GM19397 (cell line): ENCODE data around the gene NUDT8.
"Not testable (repeated sequence)": the region's sequence is repeated elsewhere in the genome, so short reads cannot be mapped to it uniquely, and the experiment has no call there.

Experiments
- ATAC-seq: cut with Tn5 transposase; IDR thresholded peaks from one replicate; pipeline ENCODE4 v1.9.1; 2021; ENCODE audit warnings: mild to moderate bottlenecking, moderate library complexity; ENCODE audit not compliant: unreplicated experiment

Gene NUDT8

DNA sequence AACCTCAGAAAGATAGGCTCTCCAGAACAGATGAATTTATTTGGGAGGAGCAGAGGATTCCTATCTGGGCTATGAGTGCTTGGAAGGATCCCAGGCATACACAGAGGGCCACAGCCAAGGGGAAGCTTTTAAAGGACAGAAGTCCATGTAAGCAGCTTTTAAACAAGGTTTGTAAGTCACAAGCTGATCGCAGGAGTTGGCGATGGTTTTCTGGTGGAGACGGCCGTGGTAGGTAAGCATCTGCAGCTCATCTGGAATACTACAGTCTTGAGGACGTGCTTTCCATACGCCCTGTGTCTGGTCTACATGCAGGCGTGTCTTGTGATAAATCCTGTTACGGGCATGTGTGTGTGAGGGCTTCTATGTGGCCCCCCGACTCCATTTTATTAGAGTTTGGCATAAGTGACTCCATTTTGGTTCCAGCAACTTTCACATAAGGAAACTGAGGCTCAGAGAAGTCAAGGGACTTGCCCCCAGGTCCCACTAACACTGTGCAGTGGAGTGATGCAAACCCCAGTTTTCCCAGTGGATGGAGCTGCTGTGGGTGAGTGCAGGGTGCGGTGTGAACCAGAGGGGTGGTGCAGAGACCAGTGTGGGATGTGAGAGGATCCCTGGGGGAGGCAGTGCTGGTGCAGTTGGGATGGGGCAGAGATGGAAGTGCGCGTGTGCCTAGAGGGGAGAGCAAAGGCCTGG lies 32.6 kb upstream of the NUDT8 start:
- no peak for ATAC-seq

DNA sequence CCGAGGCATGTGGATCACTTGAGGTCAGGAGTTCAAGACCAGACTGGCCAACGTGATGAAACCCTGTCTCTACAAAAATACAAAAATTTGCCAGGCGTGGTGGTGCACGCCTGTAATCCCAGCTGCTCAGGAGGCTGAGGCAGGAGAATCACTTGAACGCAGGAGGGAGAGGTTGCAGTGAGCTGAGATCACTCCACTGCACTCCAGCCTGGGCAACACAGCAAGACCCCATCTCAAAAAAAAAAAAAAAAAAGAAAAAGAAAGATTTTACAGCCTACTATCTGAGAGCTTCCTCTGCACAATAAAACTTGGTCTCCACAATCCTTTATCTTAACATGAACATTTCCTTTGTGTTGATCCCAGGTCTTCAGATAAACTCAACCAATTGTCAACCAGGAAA lies 31.0 kb upstream of the NUDT8 start:
- ATAC-seq: not testable (repeated sequence)

DNA sequence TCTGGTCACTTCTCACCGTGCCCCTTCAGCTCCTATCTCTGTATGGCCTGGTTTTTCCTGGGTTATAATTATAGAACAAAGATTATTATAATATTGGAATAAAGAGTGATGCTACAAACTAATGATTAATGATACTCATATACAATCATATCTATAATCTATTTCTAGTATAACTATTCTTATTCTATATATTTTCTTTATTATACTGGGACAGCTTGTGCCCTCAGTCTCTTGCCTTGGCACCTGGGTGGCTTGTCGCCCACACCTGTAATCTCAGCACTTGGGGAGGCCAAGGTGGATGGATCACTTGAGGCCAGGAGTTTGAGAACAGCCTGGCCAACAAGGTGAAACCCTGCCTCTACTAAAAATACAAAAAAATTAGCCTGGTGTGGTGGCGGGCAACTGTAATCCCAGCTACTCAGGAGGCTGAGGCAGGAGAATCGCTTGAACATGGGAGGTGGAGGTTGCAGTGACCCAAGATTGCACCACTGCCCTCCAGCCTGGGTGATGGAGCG lies 30.0 kb upstream of the NUDT8 start:
- ATAC-seq: not testable (repeated sequence)

DNA sequence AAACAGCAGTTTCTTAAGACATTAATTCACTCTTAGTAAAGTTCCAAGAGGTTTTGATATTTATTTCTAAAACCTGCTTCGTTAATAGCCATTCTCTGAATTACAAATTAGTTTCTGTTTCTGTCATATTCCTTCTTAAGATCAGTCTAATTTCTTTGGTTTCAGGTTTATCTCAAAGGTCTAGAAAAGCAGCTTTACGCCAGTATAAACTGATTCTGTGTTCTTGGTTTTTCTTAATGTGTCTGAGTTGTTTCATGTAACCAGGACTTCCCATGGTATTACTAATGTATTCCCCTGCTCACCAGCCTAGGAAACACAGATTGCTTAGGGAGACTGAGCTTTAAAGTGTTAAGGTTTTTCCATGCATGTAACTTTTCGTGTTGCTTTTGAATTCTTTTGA lies 27.6 kb upstream of the NUDT8 start:
- ATAC-seq: no peak

DNA sequence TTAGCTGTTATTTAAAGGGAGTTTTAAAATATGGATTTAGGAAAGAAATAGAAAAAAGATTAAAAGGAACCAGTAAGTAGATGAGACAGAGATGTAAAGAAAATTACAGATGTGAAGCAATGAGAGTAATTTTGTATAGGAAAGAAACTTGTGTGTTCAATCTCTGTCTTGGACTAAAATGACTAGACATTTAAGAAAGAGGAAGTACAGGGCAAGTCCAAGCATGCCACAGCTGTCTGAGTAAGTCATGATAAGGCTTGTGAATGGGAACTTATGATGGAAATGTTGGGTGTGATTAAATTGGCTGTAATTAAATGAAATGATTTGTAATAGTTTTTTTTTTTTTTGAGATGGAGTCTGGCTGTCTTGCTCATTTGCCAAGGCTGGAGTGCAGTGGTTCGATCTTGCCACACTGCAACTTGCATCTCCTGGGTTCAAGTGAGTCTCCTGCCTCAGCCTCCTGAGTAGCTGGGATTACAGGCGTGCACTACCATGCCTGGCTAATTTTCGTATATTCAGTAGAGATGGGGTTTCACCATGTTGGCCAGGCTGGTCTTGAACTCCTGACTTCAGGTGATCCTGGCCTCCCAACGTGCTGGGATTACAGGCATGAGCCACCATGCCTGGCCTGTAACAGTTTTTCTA lies 26.7 kb upstream of the NUDT8 start:
- ATAC-seq: no peak

DNA sequence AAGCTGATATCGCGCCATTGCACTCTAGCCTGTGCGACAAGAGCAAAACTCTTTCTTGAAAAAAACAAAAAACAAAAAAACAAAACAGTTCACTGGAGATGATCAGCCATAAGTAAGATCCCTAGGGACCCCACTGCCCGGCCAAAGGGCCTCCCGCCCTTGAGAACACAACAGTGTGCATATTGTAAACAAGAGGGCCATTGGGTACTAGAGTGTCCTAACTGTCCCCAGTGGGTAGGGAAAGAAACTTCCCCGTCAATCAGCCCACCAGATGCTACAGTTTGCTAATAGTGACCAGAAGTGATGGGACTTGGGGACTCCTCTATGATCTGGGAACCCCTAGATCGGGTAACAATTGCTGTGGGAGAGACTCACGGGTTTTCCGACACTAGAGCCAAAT lies 24.5 kb upstream of the NUDT8 start:
- ATAC-seq: no peak

DNA sequence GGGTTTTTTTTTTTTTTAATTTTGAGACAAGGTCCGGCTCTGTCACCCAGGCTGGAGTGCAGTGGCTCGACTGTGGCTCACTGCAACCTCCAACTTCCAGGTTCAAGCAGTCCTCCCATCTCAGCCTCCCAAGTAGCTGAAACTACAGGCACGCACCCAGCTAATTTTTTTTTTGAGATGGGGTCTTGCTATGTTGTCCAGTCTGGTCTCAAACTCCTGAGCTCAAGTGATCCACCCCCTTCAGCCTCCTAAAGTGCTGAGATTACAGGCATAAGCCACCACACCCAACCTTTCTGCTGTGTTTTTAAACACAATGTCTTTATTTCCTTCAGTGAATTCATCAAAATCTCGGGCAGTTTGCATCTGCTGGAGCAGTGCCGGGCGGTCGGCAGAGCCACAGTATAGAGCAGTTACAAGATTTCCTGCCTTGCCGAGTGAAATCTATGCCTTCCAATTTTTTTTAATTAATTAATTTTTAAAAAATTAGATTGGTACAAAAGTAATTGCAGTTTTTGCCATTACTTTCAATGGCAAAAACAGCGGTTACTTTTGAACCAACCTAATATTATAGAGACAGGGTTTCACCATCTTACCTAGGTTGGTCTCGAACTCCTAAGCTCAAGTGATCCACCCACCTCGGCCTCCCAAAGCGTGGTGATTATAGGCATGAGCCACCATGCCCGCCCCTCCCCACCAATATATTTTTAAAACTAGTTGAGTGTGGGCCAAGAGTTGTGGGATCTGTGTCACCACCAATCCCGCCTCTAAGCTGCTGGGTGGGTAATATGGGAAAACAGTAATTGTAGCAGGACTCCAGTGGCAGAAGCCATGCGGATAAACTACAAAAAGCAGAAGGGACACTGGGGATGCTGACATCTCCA lies 23.5 kb upstream of the NUDT8 start:
- no peak for ATAC-seq

DNA sequence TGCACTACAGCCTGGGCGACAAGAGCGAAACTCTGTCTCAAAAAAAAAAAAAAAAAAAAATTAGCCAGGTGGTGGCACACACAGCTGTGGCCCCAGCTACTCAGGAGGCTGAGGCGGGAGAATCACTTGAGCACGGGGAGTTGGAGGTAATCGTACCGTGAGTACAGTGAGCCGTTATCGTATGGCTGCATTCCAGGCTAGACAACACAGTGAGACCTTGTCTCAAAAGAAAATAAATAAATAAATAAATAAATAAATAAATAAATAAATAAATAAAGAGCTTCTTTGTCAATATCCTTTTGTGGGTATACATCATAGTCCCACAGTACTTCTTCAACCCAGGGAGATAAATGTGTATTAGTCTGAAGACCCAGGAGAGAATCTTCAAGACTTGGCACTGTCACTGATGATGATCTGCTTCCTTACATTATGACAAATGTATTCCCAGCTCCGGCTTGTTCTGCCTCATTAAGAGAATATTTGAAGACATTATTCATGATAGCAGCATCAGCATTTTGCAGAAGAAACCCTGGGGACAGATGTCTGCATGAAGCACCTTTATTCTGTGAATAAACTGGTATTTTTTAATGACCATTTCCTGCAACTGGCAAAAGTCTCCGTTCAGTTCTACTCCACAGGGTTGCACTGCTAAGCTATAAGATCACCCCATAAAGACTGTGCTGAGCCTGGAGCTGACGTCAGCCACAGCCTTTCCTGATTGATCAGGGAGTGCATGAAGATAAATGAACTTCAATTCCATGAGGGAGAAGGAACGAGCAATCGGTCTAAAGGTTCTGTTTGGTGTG lies 22.4 kb upstream of the NUDT8 start:
- ATAC-seq: no peak

DNA sequence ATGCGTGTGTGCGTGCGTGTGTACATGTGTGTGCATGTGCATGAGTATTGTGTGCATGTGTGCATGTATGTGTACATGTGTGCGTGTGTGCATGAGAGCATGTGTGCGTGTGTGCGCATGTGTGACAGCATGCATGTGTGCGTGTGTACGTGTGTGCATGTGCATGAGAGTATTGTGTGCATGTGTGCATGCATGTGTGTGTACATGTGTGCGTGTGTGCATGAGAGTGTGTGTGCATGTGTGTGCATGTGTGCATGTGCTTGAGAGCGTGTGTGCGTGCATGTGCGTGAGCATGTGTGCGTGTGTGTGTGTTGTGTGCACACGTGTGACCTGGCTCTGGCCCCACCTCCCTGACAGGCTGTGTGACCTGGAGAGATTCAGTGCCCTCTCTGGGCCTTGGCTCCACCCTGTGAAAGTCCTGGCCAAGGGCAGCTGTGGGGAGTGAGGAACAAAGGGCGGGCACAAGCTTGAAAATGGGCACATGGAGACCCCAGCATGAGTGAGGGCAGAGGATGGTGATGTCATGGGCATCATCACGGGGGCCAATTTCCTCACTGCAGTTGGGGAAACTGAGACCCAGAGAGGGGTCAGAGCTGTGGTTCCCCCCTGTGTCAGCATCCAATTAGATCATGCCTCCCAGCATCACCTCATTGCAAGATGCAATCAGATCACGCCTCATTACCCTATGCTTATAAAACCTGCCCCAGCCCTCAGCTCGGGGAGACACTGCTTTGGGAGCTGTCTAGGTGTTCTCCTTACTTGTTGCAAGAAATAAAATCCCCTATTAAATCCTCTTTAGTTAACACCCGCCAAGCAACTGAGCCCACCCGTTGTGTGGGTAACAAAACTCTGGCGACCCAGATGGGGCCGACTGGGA lies 20.1 kb upstream of the NUDT8 start:
- no peak for ATAC-seq

DNA sequence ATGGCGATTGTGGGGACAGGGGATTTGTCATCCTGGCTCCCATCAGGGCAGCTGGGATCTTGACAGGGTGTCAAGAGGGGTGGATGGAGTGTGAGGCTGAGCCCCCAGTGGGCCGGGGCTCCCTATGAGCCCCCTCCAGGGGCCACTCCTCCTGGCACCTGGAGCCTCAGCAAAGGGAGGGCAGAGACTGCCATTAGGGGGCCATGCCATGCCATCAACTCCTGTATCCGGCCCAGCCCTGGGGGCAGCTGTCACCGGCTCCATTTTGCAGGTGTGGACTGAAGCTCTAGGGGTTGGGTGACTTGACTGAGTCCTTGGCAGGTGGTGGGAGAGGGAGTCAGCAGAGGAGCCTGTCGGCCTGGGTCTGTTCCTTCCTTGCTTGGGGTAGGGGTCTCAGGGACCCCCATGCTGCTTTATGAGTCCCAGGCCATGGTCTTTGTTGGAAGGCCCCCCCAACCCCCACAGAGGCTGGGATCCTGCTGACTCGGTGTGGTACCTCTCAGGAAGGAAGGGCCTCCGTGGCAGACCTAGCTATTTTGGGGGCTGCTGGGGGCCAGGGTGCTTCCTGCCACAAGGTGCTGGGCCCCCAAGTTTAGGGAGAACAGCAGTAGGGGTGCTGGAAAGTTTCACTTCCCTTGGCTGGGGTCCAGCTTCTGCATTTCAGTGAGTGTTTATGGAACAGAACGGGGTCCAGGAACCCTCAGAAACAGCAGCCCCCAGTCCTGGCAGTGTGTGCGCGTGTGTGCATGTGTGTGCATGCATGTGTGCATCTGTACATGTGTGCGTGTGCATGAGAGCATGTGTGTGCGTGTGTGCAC lies 19.3 kb upstream of the NUDT8 start:
- ATAC-seq: no peak

DNA sequence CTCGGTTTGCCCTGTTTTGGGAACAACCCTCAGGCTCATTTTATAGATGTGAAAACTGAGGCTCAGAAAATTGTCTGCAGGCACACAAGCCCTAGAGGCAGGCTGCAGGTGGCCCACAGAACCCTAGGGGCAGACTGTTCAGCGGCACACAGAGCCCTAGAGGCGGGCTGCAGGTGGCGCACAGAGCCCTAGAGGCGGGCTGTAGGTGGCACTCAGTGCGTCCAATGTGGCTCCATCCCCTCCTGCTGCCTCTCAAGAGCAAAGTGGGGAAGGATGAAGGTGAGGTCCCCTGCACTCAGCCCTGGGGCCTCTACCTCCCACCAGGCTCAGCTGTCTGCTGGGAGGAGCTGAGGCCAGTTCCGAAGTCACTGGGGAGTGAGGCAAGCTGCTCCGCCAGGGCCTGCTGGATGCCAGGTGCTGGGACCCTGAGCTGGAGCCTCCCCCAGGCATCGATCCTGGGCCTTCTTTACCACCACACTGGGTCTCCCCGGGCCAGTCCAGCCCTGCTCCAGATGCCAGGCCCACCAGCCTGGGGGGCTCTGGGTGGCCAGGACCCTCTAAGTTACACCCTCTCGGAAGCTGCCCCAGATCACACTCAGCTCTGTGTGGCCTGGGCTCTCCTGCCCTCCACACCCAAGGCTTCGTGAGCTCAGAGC lies 18.5 kb upstream of the NUDT8 start:
- ATAC-seq: no peak

DNA sequence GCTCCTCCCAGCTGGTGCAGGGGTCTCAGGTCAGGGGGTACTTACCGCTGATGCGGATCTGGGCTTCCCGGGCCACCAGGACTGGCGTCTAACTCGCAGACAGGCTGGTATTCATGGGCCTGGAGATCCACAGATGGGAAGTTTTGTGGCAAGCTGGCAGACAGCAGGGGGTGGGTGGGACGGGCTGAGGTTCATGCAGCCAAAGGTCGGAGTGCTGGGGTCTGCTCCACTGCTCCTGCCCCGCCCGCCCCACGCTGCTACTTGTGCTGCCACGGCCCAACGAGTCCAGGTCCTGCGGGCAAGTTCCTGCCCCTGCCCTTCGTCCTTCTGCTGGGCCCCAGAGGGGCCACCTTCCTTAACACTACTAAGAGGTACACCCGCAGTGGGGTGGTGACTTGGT lies 17.7 kb upstream of the NUDT8 start:
- ATAC-seq: no peak

DNA sequence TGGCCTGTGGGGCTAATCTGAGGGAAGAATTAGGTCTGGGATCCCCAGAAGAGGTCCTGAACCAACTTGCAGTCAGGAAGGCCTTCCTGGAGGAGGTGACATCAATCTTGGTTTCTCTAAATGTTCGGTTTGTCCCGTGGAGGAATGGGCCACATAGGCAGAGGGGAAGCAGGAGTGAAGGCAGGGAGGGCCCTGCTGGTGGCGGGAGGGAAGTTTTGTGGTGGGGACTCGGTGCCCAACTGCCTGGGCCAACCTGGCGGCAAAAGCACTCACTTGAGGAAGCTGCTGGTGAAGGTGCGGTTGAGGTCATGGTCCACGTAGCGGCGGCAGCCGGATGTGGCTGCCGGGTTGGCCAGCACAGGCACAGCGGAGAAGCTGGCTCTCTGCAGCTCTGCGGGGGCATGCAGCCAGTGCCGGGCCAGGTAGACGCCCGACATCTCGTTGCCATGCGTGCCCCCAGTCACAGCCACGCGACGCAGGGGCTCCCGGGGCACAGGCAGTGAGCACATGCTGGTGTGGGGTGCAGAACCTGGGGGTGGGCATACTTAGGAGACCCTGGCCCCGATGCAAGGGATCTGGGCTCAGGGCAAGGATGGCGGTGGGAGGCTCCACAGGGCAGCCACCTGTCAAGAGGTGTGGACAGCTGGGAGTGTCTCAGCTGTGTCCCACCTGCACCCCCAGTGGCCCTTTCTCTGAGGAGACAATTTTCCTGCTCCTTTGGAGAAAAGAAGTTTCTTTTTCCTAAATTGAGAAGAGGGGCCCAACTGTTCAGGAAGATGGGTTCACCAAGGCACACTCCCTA lies 17.0 kb upstream of the NUDT8 start:
- no peak for ATAC-seq

DNA sequence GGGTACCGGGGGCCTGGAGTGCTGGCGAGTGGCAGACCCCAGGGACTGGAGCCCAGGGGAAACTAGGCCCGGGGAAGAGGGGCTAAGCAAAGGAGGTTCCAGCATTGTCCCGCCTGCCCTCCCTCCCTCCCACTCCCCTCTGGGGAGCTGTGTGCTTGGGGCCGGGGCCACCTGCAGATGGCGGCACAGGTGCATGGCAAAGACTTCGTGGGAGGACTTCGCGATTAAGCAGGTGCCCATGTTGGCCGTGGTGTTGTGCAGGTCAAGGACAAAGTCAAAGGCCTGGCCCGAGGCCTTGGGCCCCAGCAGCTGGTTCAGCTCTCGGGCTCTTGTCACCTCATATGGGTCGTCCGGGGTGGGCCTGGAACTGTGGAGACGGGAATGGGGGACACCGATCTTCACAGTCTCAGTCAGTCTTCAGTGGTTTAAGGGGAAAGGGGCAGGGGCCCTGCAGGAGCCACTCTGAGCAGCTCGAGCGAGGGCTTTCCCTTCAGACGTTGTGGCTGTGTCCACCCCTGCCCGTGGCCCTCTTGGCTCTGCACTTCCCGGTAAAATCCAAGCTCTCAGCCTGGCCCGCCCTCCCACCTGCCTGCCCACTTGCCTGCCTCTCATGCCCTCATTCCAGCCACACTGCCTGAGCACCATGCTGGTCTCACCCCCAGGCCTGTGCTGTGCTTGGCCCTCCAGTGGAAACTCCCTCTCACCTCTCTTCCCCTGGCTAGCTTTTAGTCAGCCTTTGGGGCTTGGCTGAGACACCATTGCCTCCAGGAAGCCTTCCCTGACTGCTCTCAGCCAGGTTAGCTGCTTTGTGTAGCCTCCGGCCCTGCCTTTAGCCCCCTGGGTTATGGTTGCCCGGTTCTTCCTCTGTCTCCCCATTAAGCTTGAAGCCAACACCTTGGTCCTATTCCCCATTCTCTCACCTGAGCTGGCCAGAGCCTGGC lies 16.1 kb upstream of the NUDT8 start:
- no peak for ATAC-seq

DNA sequence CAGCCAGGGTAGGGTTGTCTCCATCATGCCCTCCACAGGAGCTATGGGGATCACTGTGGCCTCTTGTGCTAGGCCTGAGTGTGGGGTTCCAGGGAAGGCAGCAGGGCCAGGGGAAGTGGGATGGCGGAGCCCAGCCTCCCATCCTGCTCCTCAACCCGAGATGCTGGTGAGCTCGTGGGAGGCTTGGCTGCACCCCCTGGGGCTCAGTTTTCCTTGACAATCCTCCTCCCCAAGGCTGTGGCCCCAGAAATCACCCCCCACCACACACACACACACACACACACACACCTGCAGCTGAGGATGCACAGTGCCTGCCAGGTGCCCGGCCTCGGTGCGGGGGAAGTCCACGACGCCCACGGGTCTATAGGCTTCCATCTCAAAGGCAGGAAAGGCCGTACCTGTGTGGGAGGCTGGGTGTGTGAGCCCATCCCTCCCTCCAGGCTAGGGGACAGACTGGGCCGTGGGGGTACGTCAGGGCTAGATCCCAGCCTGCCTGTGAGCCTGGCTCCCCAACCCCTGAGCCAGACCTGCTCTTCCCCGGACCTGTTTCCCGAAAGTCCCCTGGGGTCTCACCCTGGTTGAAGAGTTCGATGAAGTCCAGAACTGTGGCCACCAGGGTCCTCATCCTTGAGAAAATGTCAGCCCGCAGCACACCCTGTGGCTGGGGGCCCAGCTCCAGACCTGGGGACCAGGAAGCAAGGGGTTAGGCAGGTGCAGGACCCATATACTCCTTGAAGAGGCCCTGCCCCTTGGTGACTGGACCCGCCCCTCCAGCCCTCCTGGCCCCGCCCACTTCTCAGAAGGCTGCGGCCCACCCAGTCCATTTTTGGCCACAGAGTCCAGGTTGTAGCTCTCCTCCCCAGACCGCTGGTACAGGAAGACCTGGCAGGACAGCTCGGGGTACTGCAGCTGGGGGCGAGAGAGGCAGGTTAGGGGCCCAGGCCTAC lies 15.0 kb upstream of the NUDT8 start:
- ATAC-seq: no peak
